SJCRH30 (cell line): ENCODE results near the gene CBX6. TPM values are rescaled to one million over a fixed set of nuclear protein-coding genes. Genes with fewer than 3 reads are reported as not detected.
A peak's percentile ranks its signal among the peaks of the same experiment; 100 is the strongest.
"Not testable (repeated sequence)": the region's sequence is repeated elsewhere in the genome, so short reads cannot be mapped to it uniquely, and the experiment has no call there.

Experiments used
- DNase-seq, 2 experiments: peaks; one replicate each; pipeline ENCODE4 v3.0.0-alpha.2; 2015 to 2020
- H3K27ac ChIP-seq: fragments of 250-450 bp; sonication (Bioruptor Pico); 2 replicates; pipeline ENCODE4 v1.5.1; 2020; ENCODE audit warnings: mild to moderate bottlenecking, moderate library complexity
- H3K27me3 ChIP-seq: fragments of 250-450 bp; sonication (Bioruptor Pico); 2 replicates; pipeline ENCODE4 v1.5.1; 2020; ENCODE audit warnings: mild to moderate bottlenecking, moderate library complexity
- H3K36me3 ChIP-seq: fragments of 250-450 bp; sonication (Bioruptor Pico); 2 replicates; pipeline ENCODE4 v1.5.1; 2020; ENCODE audit warnings: mild to moderate bottlenecking, moderate library complexity
- H3K4me1 ChIP-seq: fragments of 250-450 bp; sonication (Bioruptor Pico); 2 replicates; pipeline ENCODE4 v1.5.1; 2020; ENCODE audit warnings: mild to moderate bottlenecking, moderate library complexity
- H3K4me3 ChIP-seq: fragments of 250-450 bp; sonication (Bioruptor Pico); 2 replicates; pipeline ENCODE4 v1.5.1; 2020; ENCODE audit warnings: mild to moderate bottlenecking, moderate library complexity
- H3K9me3 ChIP-seq: fragments of 250-450 bp; sonication (Bioruptor Pico); replicated peaks from 2 replicates; pipeline ENCODE4 v1.5.1; 2020; ENCODE audit warnings: mild to moderate bottlenecking, moderate library complexity
- total RNA-seq: library from RNA; depleted of rRNA; stranded (reverse); fragments of >200 nt; shearing (Covaris generic); gene quantifications from 2 replicates; pipeline ENCODE4 v1.2.3, GENCODE V29; 2014; rRNA removed

Gene CBX6
- 37.7 and 40.5 TPM in 2 replicates for total RNA-seq

DNA sequence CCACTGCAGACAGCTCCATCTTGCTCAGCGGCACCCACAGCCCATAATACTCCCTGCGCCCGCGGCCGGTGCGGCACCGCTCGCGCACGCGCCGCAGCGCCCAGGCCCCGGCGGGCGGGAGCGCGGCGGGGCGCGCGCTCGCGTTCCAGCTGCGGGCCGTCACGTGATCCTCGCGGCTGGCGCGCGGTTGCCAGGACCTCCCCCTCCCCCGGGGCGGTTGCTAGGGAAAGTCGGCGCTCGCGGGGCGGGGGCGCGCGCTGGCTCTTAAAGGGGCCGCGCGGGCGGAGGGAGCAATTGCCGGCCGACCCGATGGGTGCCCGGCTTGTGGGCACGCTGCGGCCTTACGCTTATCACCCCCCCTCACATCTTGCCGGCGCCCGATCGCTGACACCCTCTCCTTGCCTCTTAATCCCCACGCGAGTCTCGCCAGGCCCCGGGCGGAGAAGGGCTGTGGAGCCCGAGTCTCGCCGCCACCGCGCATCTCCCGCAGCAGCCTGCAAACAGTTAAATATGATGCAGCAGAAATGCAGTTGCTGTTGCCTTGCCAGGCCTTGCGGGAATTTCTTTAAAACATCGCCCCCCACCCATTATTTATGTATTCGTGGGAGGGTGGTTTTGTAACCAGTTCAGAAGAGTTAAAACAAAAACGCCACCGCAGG lies at the start of gene CBX6:
TSS of gene CBX6 (minus strand) at position 45 of the 659 bp plus-strand sequence. CDS start at position 19, 26 bp downstream.
- H3K4me1 ChIP-seq = peaks cover 14% of the 10 kb centered on the region
- H3K27ac ChIP-seq = peak within 1 kb of the TSS; percentile 28
- H3K27me3 ChIP-seq = no peaks in the 10 kb centered on the region
- H3K4me3 ChIP-seq = peak within 1 kb of the TSS; percentile 72
- DNase-seq = peak; percentile 89
- H3K9me3 ChIP-seq = no peaks in the 10 kb centered on the region
- peaks cover 2% of the 10 kb centered on the region; the same call in 1 of the 2 replicates for H3K36me3 ChIP-seq

DNA sequence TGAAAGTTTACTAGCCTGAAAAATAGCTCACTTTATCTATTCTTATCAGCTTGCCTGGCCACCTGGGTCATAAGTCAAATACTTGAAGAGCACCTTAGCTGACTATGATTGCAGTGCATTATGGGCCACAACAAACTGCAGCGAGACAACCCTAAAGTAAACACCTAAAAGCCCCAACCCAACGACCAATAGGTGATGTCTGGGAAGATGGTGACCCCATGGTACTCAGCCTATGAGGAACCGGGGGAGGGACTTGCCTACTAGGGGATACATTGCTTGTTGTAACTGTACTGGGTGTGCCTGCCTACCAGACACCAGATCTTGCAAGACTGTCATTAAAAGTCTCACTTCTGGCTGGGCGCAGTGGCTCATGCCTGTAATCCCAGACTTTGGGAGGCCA lies 49.8 kb upstream of the CBX6 start:
- Histone ChIP-seq H3K36me3 (no peaks in the 10 kb centered on the region), H3K4me3 (no peak overlapping the region), H3K27ac (no peak overlapping the region), H3K9me3 (no peaks in the 10 kb centered on the region), H3K27me3 (no peaks in the 10 kb centered on the region), H3K4me1 (peaks cover 24% of the 10 kb centered on the region)
- peak in 1 of 2 experiments; percentile 5 for DNase-seq

DNA sequence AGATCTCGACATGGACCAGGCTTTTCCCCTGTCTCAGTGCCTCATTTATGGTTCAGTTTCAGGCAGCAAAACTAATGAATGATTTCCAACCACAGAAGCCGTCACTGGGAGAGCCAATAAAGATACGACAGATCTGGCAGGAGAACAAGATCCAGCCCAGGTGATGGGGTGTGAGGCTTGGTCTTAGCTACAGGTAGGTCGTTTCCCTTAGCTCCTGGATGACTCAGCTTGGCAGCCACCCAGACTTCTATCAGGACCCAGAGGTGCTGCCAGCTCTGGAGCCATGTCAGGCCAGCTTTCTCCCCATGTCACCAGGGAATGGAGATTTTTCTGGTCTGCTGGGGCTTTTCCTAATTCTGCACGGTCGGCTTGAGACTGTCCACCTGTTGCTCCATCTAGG lies 49.1 kb upstream of the CBX6 start:
- Histone ChIP-seq H3K4me1 (peaks cover 24% of the 10 kb centered on the region), H3K36me3 (no peaks in the 10 kb centered on the region), H3K27me3 (no peaks in the 10 kb centered on the region), H3K4me3 (no peak overlapping the region), H3K9me3 (no peaks in the 10 kb centered on the region), H3K27ac (no peak overlapping the region)
- DNase-seq = peak; percentile 19 to 37

GRCh38 chr22:38919631-38920190 lies 47.7 kb upstream of the CBX6 start:
- peaks cover 21% of the 10 kb centered on the region for H3K4me1 ChIP-seq
- H3K36me3 ChIP-seq = no peaks in the 10 kb centered on the region
- no peak for DNase-seq
- H3K27me3 ChIP-seq = no peaks in the 10 kb centered on the region
- no peaks in the 10 kb centered on the region for H3K9me3 ChIP-seq
- no peak overlapping the region for H3K4me3 ChIP-seq
- no peak overlapping the region for H3K27ac ChIP-seq

GRCh38 chr22:38911434-38911833 lies 39.4 kb upstream of the CBX6 start:
- Histone ChIP-seq H3K36me3 (no peaks in the 10 kb centered on the region), H3K27me3 (no peaks in the 10 kb centered on the region), H3K27ac (no peak overlapping the region), H3K4me3 (no peak overlapping the region), H3K4me1 (no peaks in the 10 kb centered on the region), H3K9me3 (no peaks in the 10 kb centered on the region)
- no peak for DNase-seq

- Histone ChIP-seq H3K4me1 (no peaks in the 10 kb centered on the region), H3K9me3 (no peaks in the 10 kb centered on the region; the same call in 1 of the 2 replicates), H3K27me3 (no peaks in the 10 kb centered on the region), H3K4me3 (no peak overlapping the region), H3K27ac (no peak overlapping the region), H3K36me3 (no peaks in the 10 kb centered on the region)
- no peak for DNase-seq
These were observed 35.8 kb upstream of the CBX6 start for GRCh38 chr22:38907767-38908166.

GRCh38 chr22:38906052-38906451 lies 34.0 kb upstream of the CBX6 start:
- Histone ChIP-seq H3K36me3 (no peaks in the 10 kb centered on the region), H3K4me3 (no peak overlapping the region), H3K4me1 (no peaks in the 10 kb centered on the region), H3K9me3 (no peaks in the 10 kb centered on the region; the same call in 1 of the 2 replicates), H3K27me3 (no peaks in the 10 kb centered on the region), H3K27ac (no peak overlapping the region)
- DNase-seq = no peak

DNA sequence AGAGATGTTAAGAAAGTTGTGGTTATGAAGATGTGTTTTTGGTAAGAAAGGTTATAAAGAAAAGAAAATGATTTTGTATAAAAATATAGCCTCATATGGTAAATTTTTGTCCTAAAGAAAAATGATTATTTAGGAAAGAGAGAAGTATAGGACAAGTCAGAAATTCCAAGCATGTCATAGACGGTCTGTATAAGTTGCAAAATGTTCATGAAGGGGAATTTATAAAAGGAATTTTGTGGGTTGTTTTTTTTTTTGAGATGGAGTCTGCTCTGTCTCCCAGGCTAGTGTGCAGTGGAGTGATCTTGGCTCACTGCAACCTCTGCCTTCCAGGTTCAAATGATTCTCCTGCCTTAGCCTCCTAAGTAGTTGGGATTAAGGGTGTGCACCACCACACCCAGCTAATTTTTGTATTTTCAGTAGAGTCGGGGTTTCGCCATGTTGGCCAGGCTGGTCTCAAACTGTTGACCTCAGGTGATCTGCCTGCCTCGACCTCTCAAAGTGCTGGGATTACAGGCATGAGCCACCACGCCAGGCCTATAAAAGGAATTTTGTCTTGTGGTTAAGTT lies 32.1 kb upstream of the CBX6 start:
- not testable (repeated sequence) for H3K4me1 ChIP-seq, H3K27ac ChIP-seq, H3K36me3 ChIP-seq, H3K4me3 ChIP-seq, H3K27me3 ChIP-seq, H3K9me3 ChIP-seq
- peak in 1 of 2 experiments; percentile 13 for DNase-seq

DNA sequence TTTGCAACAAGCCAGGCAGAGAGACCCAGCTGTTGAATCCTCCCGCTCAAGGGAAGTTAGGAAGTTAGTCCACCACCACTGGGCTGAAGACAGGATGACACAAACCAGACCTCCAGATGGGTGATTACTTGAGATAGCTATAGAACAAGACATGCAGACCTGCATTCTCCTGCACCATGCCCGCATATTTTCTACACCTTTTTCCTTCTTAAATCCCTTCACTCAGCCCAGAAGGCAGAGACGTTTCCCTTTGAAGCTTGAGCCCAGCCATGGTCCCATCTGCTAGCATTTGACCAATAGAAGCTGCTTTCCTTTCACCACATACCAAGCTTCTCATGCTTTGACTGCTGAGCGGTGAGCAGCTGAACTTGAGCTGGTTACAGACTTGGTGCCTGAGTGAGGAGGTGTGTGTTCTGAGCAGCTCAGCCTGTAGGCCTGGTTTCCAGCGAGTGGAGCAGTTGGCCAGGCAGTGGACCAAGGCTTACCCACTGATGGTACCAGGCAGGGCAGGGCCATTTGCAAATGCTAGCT lies 29.2 kb upstream of the CBX6 start:
- no peaks in the 10 kb centered on the region for H3K27me3 ChIP-seq
- H3K4me1 ChIP-seq = no peaks in the 10 kb centered on the region
- H3K36me3 ChIP-seq = no peaks in the 10 kb centered on the region
- no peaks in the 10 kb centered on the region; the same call in 1 of the 2 replicates for H3K9me3 ChIP-seq
- no peak overlapping the region for H3K4me3 ChIP-seq
- DNase-seq = no peak
- H3K27ac ChIP-seq = no peak overlapping the region

DNA sequence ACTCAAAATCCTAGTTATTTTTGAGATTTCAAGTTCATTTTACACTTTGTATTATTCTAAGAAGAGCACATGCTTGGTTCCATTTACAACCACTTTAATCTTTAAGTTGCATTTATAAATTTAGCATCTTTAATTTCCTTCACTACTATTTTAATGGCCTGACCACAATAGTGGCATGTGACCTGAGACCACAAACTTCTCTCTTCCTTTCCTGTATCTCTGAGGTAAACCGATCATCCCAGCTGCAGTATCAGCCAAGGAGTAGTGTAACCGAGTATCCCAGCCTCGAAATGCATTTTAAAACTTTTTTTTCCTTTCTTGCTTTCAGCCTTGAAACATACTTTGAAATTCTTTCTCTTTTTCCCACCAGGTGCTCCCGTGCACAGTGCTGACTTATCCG lies 28.7 kb upstream of the CBX6 start:
- Histone ChIP-seq H3K27me3 (no peaks in the 10 kb centered on the region), H3K4me3 (no peak overlapping the region), H3K9me3 (no peaks in the 10 kb centered on the region; the same call in 1 of the 2 replicates), H3K4me1 (no peaks in the 10 kb centered on the region), H3K27ac (no peak overlapping the region), H3K36me3 (no peaks in the 10 kb centered on the region)
- DNase-seq = no peak

- no peaks in the 10 kb centered on the region for H3K4me1 ChIP-seq
- H3K4me3 ChIP-seq = no peak overlapping the region
- DNase-seq = no peak
- no peaks in the 10 kb centered on the region for H3K36me3 ChIP-seq
- no peak overlapping the region for H3K27ac ChIP-seq
- no peaks in the 10 kb centered on the region for H3K27me3 ChIP-seq
- no peaks in the 10 kb centered on the region for H3K9me3 ChIP-seq
These were observed 19.2 kb upstream of the CBX6 start for GRCh38 chr22:38891256-38891655.

- Histone ChIP-seq H3K27ac (no peak overlapping the region), H3K36me3 (no peaks in the 10 kb centered on the region), H3K27me3 (no peaks in the 10 kb centered on the region), H3K9me3 (no peaks in the 10 kb centered on the region), H3K4me1 (no peaks in the 10 kb centered on the region), H3K4me3 (no peak overlapping the region)
- no peak for DNase-seq
These were observed 18.4 kb upstream of the CBX6 start for GRCh38 chr22:38890377-38890776.

DNA sequence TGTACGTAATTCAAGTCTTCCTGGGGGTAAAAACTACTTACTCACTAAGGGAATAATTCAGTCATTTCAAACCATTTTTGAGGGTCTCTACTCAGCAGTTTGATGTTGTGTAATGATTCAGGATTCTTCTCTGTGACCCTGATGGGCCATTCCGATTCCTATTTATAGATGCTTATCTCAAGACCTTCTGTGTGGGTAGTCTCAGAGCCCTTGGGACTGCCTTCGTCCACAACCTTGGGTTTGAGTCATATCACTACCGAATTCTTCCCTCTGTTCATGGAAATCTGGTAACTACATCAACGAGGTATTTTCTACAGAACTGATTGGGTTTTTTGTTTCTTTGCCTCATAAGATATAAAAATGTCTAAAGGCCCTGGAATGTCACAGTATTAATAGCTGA lies 14.3 kb upstream of the CBX6 start:
- Histone ChIP-seq H3K9me3 (no peaks in the 10 kb centered on the region), H3K27ac (no peak overlapping the region), H3K4me1 (no peaks in the 10 kb centered on the region), H3K4me3 (no peak overlapping the region), H3K36me3 (no peaks in the 10 kb centered on the region), H3K27me3 (no peaks in the 10 kb centered on the region)
- DNase-seq = no peak

- Histone ChIP-seq H3K4me1 (no peaks in the 10 kb centered on the region), H3K27me3 (no peaks in the 10 kb centered on the region), H3K36me3 (no peaks in the 10 kb centered on the region), H3K27ac (no peak overlapping the region), H3K4me3 (no peak overlapping the region), H3K9me3 (no peaks in the 10 kb centered on the region)
- DNase-seq = no peak
These were observed 11.1 kb upstream of the CBX6 start for GRCh38 chr22:38882972-38883622.
